ENCODE measurements around the gene TUBB2A.
"Not testable (repeated sequence)": the region's sequence is repeated elsewhere in the genome, so short reads cannot be mapped to it uniquely, and the experiment has no call there.

TUBB2A gene

DNA sequence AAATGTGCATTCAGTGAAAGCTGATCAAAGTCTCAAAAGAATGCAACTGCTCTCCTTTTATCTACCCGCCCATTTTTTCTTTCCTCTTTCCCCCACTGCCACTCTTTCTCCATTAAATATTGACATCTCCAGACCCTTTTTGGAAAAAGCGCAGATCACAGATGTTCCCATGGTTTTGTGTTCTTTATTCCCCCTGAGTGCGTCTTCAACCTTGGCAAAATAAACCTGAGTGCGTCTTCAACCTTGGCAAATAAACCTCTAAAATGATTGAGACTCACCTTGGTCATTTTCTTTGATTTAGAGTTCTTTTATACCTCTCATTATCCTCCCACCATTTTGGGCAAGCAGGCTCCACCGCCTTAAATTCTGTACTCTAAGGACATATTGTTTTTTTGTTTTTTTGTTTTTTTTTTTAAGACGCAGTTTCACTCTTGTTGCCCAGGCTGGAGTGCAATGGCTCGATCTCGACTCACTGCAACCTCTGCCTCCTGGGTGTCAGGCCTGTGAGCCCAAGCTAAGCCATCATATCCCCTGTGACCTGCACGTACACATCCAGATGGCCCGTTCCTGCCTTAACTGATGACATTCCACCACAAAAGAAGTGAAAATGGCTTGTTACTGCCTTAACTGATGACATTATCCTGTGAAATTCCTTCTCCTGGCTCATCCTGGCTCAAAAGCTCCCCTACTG is 9.3 kb upstream of the TUBB2A start:
- not testable (repeated sequence) for H3K36me3 ChIP-seq (ENCODE audit: control insufficient read depth, insufficient read depth, low read length); H3K27me3 ChIP-seq (ENCODE audit: control insufficient read depth, insufficient read depth, low read length); H3K4me3 ChIP-seq (ENCODE audit: low read depth, low read length); H3K9me3 ChIP-seq (ENCODE audit: control insufficient read depth, insufficient read depth, low read length)
- Histone ChIP-seq H3K27ac (ENCODE audit: low read depth, low read length) (peak overlapping the region; percentile 99), H3K4me1 (ENCODE audit: control insufficient read depth, insufficient read depth, low read length) (peaks cover 42% of the 10 kb centered on the region), H3K9ac (ENCODE audit: low read depth, low read length) (peak overlapping the region; percentile 42; the same call in 1 of the 2 replicates)

DNA sequence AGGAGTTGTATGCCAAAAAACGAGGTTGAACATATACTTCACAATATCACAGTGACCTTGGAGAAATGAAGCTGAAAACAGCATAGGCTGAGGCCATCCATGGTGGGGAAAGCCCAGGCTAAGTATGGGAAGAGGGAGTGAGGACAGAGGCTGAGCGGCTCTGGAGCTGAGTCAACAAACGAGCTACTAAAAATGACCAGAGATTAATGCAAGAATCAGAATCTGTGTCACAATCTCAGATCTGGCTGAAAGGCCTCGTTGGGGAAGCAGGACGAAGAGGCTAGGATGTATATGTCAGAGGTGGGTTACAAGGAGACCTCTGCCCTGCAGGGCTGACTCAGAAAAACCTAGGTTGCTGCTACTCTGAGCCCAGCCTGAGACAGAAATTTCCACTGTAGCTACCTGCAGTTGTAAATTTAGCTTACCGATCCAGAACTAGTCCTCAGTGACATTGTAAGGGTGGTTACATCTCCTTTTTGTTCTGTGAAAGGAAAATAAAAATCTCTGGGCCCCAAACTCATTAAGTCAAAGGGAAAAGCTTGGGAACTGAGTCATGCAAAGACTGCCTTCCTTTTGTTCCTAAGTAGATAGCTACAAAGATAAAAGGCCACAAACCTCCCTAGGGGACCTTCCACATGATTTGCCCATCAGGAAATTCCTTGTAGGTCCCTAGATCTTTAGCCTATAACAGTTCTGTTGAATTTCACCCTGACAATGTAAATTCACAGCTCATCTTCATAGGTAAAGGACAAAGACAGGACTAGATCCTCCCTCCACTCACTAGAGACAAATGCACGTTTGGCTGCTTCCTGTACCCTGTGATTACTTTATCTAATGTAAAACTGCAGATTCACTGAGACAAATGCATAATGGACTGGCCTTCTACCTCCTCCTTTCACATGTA is 8.5 kb upstream of the TUBB2A start:
- peak overlapping the region; percentile 99 for H3K27ac ChIP-seq (ENCODE audit: low read depth, low read length)
- no peaks in the 10 kb centered on the region for H3K27me3 ChIP-seq (ENCODE audit: control insufficient read depth, insufficient read depth, low read length)
- peaks cover 45% of the 10 kb centered on the region for H3K4me1 ChIP-seq (ENCODE audit: control insufficient read depth, insufficient read depth, low read length)
- H3K36me3 ChIP-seq (ENCODE audit: control insufficient read depth, insufficient read depth, low read length) = no peaks in the 10 kb centered on the region
- H3K4me3 ChIP-seq (ENCODE audit: low read depth, low read length) = peak overlapping the region; percentile 3; the same call in 1 of the 2 replicates
- H3K9ac ChIP-seq (ENCODE audit: low read depth, low read length) = peak overlapping the region; percentile 19
- H3K9me3 ChIP-seq (ENCODE audit: control insufficient read depth, insufficient read depth, low read length) = no peaks in the 10 kb centered on the region

DNA sequence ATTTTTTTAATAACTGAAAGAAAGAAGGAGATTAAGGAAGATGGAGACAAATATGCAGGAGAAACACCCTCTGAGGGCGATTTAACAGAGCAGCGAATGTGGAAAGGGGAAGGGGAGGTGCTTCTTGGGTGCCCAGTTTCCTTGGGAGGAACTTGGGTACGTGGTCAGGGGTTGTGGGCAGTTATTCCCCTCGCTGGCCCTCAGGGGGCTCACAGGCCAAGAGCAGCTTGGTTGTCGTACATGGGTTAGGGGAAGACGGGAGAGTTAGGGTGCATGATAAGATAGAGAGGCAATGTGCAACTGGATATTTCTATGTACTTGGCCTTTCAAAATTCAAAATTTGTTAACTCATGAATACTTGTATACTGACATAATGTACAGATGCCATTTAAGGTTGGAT is 7.0 kb upstream of the TUBB2A start:
- Histone ChIP-seq H3K36me3 (ENCODE audit: control insufficient read depth, insufficient read depth, low read length) (no peaks in the 10 kb centered on the region), H3K4me1 (ENCODE audit: control insufficient read depth, insufficient read depth, low read length) (peaks cover 57% of the 10 kb centered on the region), H3K27ac (ENCODE audit: low read depth, low read length) (peak overlapping the region; percentile 99), H3K9ac (ENCODE audit: low read depth, low read length) (no peak overlapping the region), H3K9me3 (ENCODE audit: control insufficient read depth, insufficient read depth, low read length) (no peaks in the 10 kb centered on the region), H3K4me3 (ENCODE audit: low read depth, low read length) (0 out of 2 replicates have a peak overlapping the region, but pooled peaks have one; percentile 14), H3K27me3 (ENCODE audit: control insufficient read depth, insufficient read depth, low read length) (no peaks in the 10 kb centered on the region)

DNA sequence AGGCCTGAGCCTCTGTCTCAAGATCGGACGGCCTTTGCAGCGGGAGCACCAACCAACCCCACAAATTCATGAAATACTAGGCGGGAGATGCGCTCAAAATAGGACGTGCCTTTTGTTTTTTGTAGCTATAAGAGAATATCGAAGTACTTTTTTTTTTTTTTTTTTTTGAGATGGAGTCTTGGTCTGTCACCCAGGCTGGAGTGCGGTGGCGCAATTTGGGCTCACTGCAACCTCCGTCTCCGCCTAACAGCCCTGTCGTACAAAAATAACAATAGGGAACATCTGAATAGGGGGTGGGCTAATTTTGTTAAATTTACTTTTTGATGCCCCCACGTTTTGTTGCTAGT is 5.9 kb upstream of the TUBB2A start:
- peak overlapping the region; percentile 65 for H3K27ac ChIP-seq (ENCODE audit: low read depth, low read length)
- H3K4me3 ChIP-seq (ENCODE audit: low read depth, low read length) = peak overlapping the region; percentile 79
- H3K4me1 ChIP-seq (ENCODE audit: control insufficient read depth, insufficient read depth, low read length) = peaks cover 64% of the 10 kb centered on the region
- H3K9ac ChIP-seq (ENCODE audit: low read depth, low read length) = no peak overlapping the region
- no peaks in the 10 kb centered on the region for H3K27me3 ChIP-seq (ENCODE audit: control insufficient read depth, insufficient read depth, low read length)
- H3K9me3 ChIP-seq (ENCODE audit: control insufficient read depth, insufficient read depth, low read length) = no peaks in the 10 kb centered on the region
- H3K36me3 ChIP-seq (ENCODE audit: control insufficient read depth, insufficient read depth, low read length) = no peaks in the 10 kb centered on the region

DNA sequence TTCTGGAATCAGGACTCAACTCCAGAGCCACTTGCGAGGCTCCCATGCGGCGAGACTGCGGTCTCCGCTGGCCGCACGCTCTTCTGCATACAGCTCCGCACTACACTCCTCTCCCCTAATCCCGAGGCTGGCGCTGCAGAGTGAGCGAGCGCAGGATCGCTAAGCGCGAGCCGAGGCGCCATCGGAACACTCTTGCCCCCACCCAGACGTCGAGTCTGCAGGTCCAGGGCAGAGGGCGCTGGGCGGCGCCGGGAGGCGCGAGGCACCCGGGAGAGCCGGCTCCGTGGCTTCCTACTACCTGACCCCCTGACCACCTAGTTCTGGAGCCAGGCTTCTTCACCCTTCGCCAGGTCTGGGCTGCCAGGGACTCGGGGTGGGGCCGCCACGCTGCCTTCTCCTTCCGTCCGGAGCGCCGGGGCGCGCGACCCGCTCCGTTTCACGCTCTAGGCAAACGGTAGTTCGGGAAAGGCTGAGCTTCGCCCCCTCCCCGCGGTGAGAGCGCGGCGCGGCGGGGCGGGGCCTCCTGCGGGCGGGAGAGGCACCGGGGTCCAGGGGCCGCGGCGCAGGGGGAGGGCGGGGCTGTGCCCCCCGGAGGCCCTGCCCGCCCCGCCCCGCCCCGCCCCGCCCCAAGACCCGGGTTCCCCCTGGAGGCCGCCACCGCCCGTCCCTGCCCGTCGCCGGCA is 5.4 kb upstream of the TUBB2A start:
- no peaks in the 10 kb centered on the region for H3K36me3 ChIP-seq (ENCODE audit: control insufficient read depth, insufficient read depth, low read length)
- H3K4me3 ChIP-seq (ENCODE audit: low read depth, low read length) = peak overlapping the region; percentile 79
- no peaks in the 10 kb centered on the region for H3K27me3 ChIP-seq (ENCODE audit: control insufficient read depth, insufficient read depth, low read length)
- peak overlapping the region; percentile 82 for H3K9ac ChIP-seq (ENCODE audit: low read depth, low read length)
- H3K27ac ChIP-seq (ENCODE audit: low read depth, low read length) = peak overlapping the region; percentile 97
- H3K4me1 ChIP-seq (ENCODE audit: control insufficient read depth, insufficient read depth, low read length) = peaks cover 66% of the 10 kb centered on the region
- no peaks in the 10 kb centered on the region for H3K9me3 ChIP-seq (ENCODE audit: control insufficient read depth, insufficient read depth, low read length)

DNA sequence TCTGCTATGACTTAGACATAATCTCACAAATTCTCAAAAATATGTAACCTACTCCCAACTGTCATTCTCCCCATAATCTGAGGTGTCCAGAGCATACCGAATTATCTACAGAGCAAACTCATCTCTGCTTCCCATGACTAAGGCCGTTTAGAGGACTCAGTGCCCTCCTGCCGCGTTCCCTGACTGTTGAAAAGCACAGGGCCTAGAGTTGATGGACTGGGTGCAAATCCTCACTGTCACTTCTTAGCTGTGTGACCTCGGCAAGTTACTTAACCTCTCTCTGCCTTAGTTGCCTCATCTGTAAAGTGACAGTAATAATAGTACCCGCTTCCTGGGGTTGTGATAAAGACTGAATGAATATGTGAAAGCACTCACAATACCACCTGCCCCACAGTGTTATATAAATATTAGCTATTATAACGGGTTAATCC is 4.7 kb upstream of the TUBB2A start:
- H3K4me1 ChIP-seq (ENCODE audit: control insufficient read depth, insufficient read depth, low read length) = peaks cover 62% of the 10 kb centered on the region
- H3K9ac ChIP-seq (ENCODE audit: low read depth, low read length) = no peak overlapping the region
- H3K27me3 ChIP-seq (ENCODE audit: control insufficient read depth, insufficient read depth, low read length) = no peaks in the 10 kb centered on the region
- H3K27ac ChIP-seq (ENCODE audit: low read depth, low read length) = peak overlapping the region; percentile 97
- peak overlapping the region; percentile 79 for H3K4me3 ChIP-seq (ENCODE audit: low read depth, low read length)
- H3K36me3 ChIP-seq (ENCODE audit: control insufficient read depth, insufficient read depth, low read length) = no peaks in the 10 kb centered on the region
- H3K9me3 ChIP-seq (ENCODE audit: control insufficient read depth, insufficient read depth, low read length) = no peaks in the 10 kb centered on the region

DNA sequence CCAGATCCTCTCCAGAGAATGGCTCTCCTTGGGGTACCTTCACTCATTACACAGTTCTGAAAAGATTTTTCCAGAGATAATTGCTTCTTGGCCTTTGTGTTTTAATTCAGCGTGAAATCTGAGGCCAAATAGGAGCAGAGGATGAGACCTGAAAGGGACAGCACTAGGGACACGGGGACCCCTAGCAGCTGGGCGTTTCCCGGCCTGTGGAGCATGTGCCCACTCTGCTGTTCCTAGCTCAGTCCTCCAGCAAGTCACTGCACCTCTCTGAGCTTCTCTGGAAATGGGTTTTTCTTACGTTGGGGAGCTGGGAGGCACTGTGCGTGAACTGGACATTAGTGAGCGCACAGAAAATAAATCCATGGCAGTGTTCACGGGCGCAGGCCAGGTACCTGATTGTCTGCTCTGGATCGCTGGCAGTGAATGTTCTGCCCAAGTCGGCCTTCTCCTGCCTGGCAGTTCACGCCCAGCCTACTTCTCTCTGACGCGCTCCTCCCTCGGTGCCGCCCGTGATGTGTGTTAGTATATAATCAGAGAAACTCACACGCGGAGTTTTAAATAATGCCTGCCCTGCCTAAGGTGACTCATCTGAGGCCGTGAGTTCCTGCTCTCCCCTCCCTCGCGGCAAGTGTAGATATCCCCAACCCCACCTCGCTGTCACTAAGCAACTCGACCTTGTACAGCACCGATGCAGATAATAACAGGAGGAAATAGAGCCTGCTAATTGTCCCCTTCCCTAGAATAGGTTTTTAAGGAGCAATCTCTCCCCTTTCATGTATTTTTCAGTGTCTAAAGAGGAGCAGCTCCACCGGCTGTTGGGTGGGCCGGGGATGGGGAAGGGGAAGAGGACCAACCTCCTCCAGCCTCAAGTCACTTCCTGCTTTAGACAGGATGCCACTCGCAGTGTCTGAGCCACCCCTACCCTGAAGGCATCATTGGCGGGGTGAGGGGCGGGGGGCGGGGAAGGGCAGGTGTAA is 2.7 kb upstream of the TUBB2A start:
- Histone ChIP-seq H3K4me1 (ENCODE audit: control insufficient read depth, insufficient read depth, low read length) (peaks cover 43% of the 10 kb centered on the region), H3K9me3 (ENCODE audit: control insufficient read depth, insufficient read depth, low read length) (no peaks in the 10 kb centered on the region), H3K9ac (ENCODE audit: low read depth, low read length) (no peak overlapping the region), H3K4me3 (ENCODE audit: low read depth, low read length) (no peak overlapping the region), H3K36me3 (ENCODE audit: control insufficient read depth, insufficient read depth, low read length) (peaks cover 7% of the 10 kb centered on the region), H3K27ac (ENCODE audit: low read depth, low read length) (peak overlapping the region; percentile 81), H3K27me3 (ENCODE audit: control insufficient read depth, insufficient read depth, low read length) (no peaks in the 10 kb centered on the region)

DNA sequence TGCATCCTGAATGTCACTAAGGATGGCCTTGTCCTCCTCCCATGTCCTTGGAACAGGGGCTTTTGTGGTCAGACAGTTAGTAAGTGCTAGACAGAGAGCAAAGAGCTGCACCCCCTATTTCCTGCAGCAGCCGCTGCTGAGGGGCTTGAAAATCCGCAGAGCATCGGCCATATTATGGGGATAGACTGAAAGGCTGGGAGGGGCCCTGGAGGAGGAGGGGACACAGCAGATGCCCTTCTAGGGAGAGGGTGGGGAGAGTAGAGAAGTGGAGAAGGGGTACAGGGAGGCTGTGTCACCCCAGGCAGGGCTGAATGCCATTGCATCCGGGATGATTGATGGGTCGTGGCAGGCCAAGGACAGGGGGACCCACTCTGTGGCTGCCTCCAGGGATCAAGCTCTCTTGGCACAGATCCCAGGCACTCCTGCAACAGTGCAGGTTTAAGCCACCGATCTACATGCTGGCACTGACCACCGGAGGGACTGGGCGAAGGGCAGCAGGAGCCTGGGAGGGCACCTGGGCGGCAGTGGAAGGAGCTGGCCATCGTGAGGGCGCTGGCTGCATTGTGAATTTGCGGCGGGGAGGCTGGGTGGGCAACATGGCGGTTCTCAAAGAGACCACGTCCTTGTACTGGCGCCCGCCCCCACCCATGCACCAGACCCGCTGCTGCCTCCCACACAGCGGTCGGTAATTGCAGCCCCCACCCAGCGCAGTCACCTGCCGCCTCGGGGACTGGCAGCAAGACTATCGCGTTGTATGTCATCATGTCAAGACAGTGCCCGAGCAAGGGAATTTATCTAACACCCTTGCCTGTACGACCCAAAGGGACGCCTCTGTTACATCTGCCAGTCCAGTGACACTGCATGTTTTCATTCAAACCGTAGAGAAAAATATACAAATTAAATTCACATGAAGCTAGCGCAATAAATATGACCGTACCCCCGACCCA is 887 bp downstream of the TUBB2A start:
- Histone ChIP-seq H3K4me3 (ENCODE audit: low read depth, low read length) (peak overlapping the region; percentile 96), H3K36me3 (ENCODE audit: control insufficient read depth, insufficient read depth, low read length) (peaks cover 31% of the 10 kb centered on the region), H3K27ac (ENCODE audit: low read depth, low read length) (peak overlapping the region; percentile 90), H3K9ac (ENCODE audit: low read depth, low read length) (peak overlapping the region; percentile 57), H3K4me1 (ENCODE audit: control insufficient read depth, insufficient read depth, low read length) (peaks cover 23% of the 10 kb centered on the region)
- not testable (repeated sequence) for H3K27me3 ChIP-seq (ENCODE audit: control insufficient read depth, insufficient read depth, low read length); H3K9me3 ChIP-seq (ENCODE audit: control insufficient read depth, insufficient read depth, low read length)

DNA sequence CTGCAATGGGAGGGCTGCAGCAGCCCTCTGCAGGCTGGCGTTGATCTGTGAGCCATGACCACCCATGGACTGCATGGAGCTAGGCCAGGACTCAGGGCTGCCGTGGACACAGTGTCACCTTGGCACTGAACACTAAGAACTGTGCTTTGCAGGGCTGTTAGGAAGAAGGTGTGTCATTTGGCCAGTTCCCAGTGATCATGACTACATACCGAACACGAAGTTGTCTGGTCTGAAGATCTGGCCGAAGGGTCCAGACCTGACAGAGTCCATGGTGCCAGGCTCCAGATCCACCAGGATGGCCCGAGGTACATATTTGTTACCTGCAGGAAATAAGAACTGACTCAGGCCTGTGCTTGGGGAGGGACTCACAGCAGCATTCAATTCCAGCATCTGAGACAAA is 1.9 kb downstream of the TUBB2A start:
- not testable (repeated sequence) for H3K9me3 ChIP-seq (ENCODE audit: control insufficient read depth, insufficient read depth, low read length); H3K4me3 ChIP-seq (ENCODE audit: low read depth, low read length); H3K27me3 ChIP-seq (ENCODE audit: control insufficient read depth, insufficient read depth, low read length); H3K27ac ChIP-seq (ENCODE audit: low read depth, low read length); H3K9ac ChIP-seq (ENCODE audit: low read depth, low read length)
- peaks cover 33% of the 10 kb centered on the region for H3K36me3 ChIP-seq (ENCODE audit: control insufficient read depth, insufficient read depth, low read length)
- H3K4me1 ChIP-seq (ENCODE audit: control insufficient read depth, insufficient read depth, low read length) = peaks cover 19% of the 10 kb centered on the region

All from HUES48 (cell line).